ENCODE results near the gene ARID3C.

ARID3C gene

GRCh38 chr9:34638138-34638445, 9.2 kb upstream of the ARID3C start:
- H2AFZ ChIP-seq (ENCODE audit: low read length), result peak overlapping the region; percentile 75

DNA sequence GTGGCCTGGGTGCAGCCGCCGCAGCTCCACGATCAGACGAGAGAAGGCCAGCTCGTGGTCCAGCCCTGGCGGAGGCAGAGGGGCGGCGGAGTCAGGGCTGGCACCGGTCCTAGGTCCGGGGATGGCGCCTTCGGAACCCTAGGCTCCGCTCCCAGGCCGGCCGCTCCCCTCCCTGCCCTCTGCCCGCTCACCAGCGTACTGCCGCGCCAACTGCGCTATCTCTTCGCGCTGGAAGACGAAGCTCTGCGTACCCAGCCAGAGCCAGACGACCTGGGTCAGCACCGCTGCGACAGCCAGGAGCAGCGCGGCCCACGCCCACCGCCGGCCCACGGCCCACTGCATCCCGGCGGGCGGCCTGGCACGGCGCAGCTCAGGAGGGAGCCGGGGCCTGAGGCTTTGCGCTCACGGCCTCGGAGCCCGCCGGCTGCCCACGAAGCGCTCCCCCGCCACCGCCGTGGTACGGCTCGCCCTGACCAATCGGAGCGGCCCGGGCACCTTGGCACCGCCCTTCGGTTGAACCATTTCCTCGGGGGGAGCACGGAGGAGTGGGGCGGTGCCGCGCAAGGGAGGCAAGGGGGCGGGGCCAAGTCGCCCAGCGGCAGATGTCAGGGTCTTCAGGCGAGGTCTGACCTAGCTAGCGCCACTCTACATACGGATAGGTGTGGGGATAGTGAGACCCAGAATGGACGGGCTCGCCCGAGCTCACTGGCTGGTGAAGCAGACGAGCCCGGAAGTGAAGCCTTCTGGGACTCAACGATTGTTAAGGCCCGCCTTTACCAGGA, 8.7 kb upstream of the ARID3C start, which contains the start of gene SIGMAR1:
Gene SIGMAR1 (minus strand): TSS at position 432 of the 782 bp plus-strand sequence. CDS start 90 bp downstream, at position 342.
- peaks cover 13% of the 10 kb centered on the region for H4K20me1 ChIP-seq (ENCODE audit: insufficient read depth, low read length, poor library complexity, severe bottlenecking)
- H3K4me3 ChIP-seq (ENCODE audit: low read length, poor library complexity, severe bottlenecking), result peak within 1 kb of the TSS; percentile 94
- peak within 1 kb of the TSS; percentile 75 for H3K9ac ChIP-seq (ENCODE audit: low read depth, low read length, poor library complexity, severe bottlenecking)
- no peaks in the 10 kb centered on the region for H3K9me3 ChIP-seq (ENCODE audit: insufficient read depth, low read depth, low read length)
- no peaks in the 10 kb centered on the region for H3F3A ChIP-seq (ENCODE audit: low read depth)
- H2AFZ ChIP-seq (ENCODE audit: low read length), result peak within 1 kb of the TSS; percentile 75
- H3K9me2 ChIP-seq (replicated peaks; ENCODE audit: low read depth, low read length), result no peaks in the 10 kb centered on the region
- TF ChIP-seq CTCF (conservative IDR thresholded peaks at IDR 0.05; ENCODE audit: low read length), result no peak
- no peaks in the 10 kb centered on the region for H3K36me3 ChIP-seq (ENCODE audit: insufficient read depth, low read length)
- peaks cover 25% of the 10 kb centered on the region for H3K79me2 ChIP-seq (ENCODE audit: insufficient read depth, low read length)
- H3K4me1 ChIP-seq (ENCODE audit: insufficient read depth, low read length, poor library complexity, severe bottlenecking), result peaks cover 27% of the 10 kb centered on the region
- H3K27me3 ChIP-seq (ENCODE audit: insufficient read depth, low read length, poor library complexity, severe bottlenecking), result no peaks in the 10 kb centered on the region
- peak within 1 kb of the TSS; percentile 91 for H3K4me2 ChIP-seq (ENCODE audit: low read depth, low read length, poor library complexity, severe bottlenecking)

More at GRCh38 chr9:34638138-34638445, 9.2 kb upstream of the ARID3C start:
- no peak for TF ChIP-seq EZH2phosphoT487 (IDR thresholded peaks at IDR 0.05; ENCODE audit: borderline replicate concordance)
- no peak for TF ChIP-seq CTCF (conservative IDR thresholded peaks at IDR 0.05; ENCODE audit: low read length)
- Histone ChIP-seq H3K36me3 (ENCODE audit: insufficient read depth, low read length) (no peaks in the 10 kb centered on the region), H3K27me3 (ENCODE audit: insufficient read depth, low read length, poor library complexity, severe bottlenecking) (no peaks in the 10 kb centered on the region), H3K4me2 (ENCODE audit: low read depth, low read length, poor library complexity, severe bottlenecking) (peak overlapping the region; percentile 91), H3K4me3 (ENCODE audit: low read length, poor library complexity, severe bottlenecking) (peak overlapping the region; percentile 94), H3K4me1 (ENCODE audit: insufficient read depth, low read length, poor library complexity, severe bottlenecking) (peaks cover 27% of the 10 kb centered on the region), H3F3A (ENCODE audit: low read depth) (no peaks in the 10 kb centered on the region), H3K9me3 (ENCODE audit: insufficient read depth, low read depth, low read length) (no peaks in the 10 kb centered on the region), H3K9ac (ENCODE audit: low read depth, low read length, poor library complexity, severe bottlenecking) (peak overlapping the region; percentile 75), H3K79me2 (ENCODE audit: insufficient read depth, low read length) (peaks cover 25% of the 10 kb centered on the region), H4K20me1 (ENCODE audit: insufficient read depth, low read length, poor library complexity, severe bottlenecking) (peaks cover 13% of the 10 kb centered on the region), H3K9me2 (replicated peaks; ENCODE audit: low read depth, low read length) (no peaks in the 10 kb centered on the region)

DNA sequence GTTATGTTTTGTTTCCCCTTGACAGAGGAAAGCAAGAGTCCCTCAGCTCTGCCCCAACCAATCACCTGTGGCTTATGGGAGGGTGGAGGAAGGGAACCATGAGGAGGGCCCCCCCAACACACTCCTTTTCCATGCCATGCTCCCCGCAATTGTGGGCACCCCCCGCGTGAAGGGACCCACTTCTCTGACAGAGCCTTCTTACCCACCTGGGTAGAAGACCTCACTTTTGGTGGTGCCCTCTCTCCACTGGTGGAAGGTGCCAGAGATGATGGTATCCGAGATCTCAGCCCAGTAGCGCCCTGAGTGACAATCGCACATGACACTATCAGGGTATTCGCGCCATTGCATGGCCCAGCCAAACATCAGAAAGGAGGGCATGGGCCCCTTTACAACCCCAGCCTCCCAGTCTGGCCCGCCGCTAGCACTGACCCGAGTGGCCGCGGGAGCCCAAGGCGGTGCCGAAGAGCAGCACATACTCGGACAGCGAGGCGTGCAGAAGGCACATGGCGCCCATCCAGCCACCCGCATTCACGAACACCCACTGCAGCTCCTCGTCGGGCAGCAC, 8.0 kb upstream of the ARID3C start:
- Histone ChIP-seq H3K9me2 (replicated peaks; ENCODE audit: low read depth, low read length) (no peaks in the 10 kb centered on the region), H3K4me1 (ENCODE audit: insufficient read depth, low read length, poor library complexity, severe bottlenecking) (peaks cover 27% of the 10 kb centered on the region), H3K79me2 (ENCODE audit: insufficient read depth, low read length) (peaks cover 25% of the 10 kb centered on the region), H4K20me1 (ENCODE audit: insufficient read depth, low read length, poor library complexity, severe bottlenecking) (peaks cover 13% of the 10 kb centered on the region), H3K27me3 (ENCODE audit: insufficient read depth, low read length, poor library complexity, severe bottlenecking) (no peaks in the 10 kb centered on the region), H3K4me2 (ENCODE audit: low read depth, low read length, poor library complexity, severe bottlenecking) (peak overlapping the region; percentile 91), H3K4me3 (ENCODE audit: low read length, poor library complexity, severe bottlenecking) (peak overlapping the region; percentile 94), H3K9me3 (ENCODE audit: insufficient read depth, low read depth, low read length) (no peaks in the 10 kb centered on the region), H3K36me3 (ENCODE audit: insufficient read depth, low read length) (no peaks in the 10 kb centered on the region), H3K9ac (ENCODE audit: low read depth, low read length, poor library complexity, severe bottlenecking) (peak overlapping the region; percentile 75), H2AFZ (ENCODE audit: low read length) (peak overlapping the region; percentile 75; the same call in 1 of the 2 replicates), H3F3A (ENCODE audit: low read depth) (no peaks in the 10 kb centered on the region)
- TF ChIP-seq CTCF (conservative IDR thresholded peaks at IDR 0.05; ENCODE audit: low read length) (no peak), EZH2phosphoT487 (IDR thresholded peaks at IDR 0.05; ENCODE audit: borderline replicate concordance) (no peak)

Measured in Loucy (cell line).